Measurements from ENCODE around the gene GALNT9. TPM values are rescaled to one million over a fixed set of nuclear protein-coding genes. Genes with fewer than 3 reads are reported as not detected.
A peak's percentile ranks its signal among the peaks of the same experiment; 100 is the strongest.

Gene GALNT9
- polyA plus RNA-seq, 2 of the 4 experiments (the other 2 are of a cell fraction), result 0.66 to 2.8 TPM

GRCh38 chr12:132330549-132330881, 1.1 kb upstream of the GALNT9 start:
- POLR2A ChIA-PET, result no interaction called here
- H3K4me1 ChIP-seq, result peaks cover 32% of the 10 kb centered on the region
- no peak overlapping the region; the same call in 2 of the 3 replicates for H3K4me3 ChIP-seq
- FAIRE-seq, result peak; percentile 18
- DNase-seq (ENCODE audit: low read depth in 1 of 2, low spot score in 1 of 2), result no peak
- TF ChIP-seq ESRRA (IDR thresholded peaks at IDR 0.05; ENCODE audit: borderline replicate concordance, low read length) (no peak), HOXB5 (CRISPR knock-in tag; IDR thresholded peaks at IDR 0.05) (no peak), NPAS2 (CRISPR knock-in tag; IDR thresholded peaks at IDR 0.05; ENCODE audit: borderline replicate concordance) (no peak)
- TF ChIP-seq, protein P1, sequence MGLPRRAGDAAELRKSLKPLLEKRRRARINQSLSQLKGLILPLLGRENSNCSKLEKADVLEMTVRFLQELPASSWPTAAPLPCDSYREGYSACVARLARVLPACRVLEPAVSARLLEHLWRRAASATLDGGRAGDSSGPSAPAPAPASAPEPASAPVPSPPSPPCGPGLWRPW (IDR thresholded peaks at IDR 0.05), result no peak
- 57% methylated on average over 5 of the region's 5 CpGs for WGBS (ENCODE audit: missing lambda C conversion rate)
- no peak overlapping the region for H3K27ac ChIP-seq
- no peak for ATAC-seq
- H3K9me3 ChIP-seq, result no peaks in the 10 kb centered on the region
- no peak overlapping the region for H3K4me2 ChIP-seq
- CTCF ChIA-PET, result no interaction called here

DNA sequence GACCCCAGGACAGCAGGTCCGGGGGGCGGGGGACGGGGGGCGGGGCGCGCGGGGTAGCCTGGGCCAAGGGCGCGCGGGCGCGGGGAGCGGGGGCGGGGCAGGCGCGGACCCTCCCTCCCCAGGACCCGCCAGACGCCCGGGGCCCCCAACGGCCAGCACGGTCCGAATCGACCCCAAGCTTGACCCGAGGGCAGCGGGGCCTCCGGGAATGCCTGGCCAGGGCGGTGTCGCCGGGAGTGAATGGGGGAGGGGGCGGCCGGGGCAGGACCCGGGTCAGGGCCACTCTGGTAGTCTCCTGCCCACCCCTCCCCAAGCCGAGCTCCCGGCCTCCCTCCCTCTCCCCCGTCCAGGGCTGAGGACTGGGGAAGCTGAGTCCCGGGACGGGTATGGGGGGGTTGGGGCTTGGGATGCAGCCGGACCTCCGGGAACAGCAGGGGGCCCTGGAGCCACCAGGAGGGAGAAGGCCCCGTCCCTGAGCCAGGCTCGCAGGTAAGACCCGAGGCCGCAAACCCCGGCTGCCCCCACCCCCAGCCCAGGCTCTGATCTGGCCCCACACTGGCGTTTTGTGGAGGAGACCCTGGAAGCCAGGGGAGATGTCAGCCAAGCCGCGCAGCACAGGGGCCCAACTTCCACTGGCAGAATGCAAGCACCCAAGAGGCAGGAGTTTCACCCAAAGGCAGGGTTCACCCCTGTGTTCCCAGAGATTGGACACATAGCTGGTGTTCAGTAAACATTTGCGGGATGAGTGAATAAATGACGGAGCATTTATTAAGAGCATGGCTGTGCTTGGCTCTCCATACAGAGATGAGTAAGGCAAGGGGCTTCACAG, 545 bp upstream of the GALNT9 start:
- TF ChIP-seq TP53 (CRISPR knock-in tag; IDR thresholded peaks at IDR 0.05), result no peak
- WGBS (ENCODE audit: missing lambda C conversion rate), result 24% methylated on average over 12 of the region's 49 CpGs
- peak overlapping the region; percentile 98 for H3K4me2 ChIP-seq
- ATAC-seq, result no peak
- peak overlapping the region; percentile 53 for H3K4me3 ChIP-seq
- peak overlapping the region in 1 of 2 experiments; percentile 72; a peak in 3 of 6 replicates for H3K27ac ChIP-seq
- ChIA-PET POLR2A (interaction anchor here (0.6 kb wide), 1 partner anchor 116 kb away, joined by 3 read pairs; no protein-coding TSS in a partner anchor), CTCF (interaction anchor here (0.8 to 0.9 kb wide), 2 partner anchors 14 to 57 kb away, joined by 3 read pairs; no protein-coding TSS in a partner anchor)
- H3K9me3 ChIP-seq, result no peaks in the 10 kb centered on the region
- no peak for FAIRE-seq
- DNase-seq (ENCODE audit: low read depth in 1 of 2, low spot score in 1 of 2), result no peak
- peaks cover 32% of the 10 kb centered on the region for H3K4me1 ChIP-seq

- WGBS (ENCODE audit: missing lambda C conversion rate), result 71% methylated on average over 21 of the region's 34 CpGs
- ChIA-PET CTCF (interaction anchor here (1.2 to 3.2 kb wide), 2 partner anchors 12 to 86 kb away, joined by 3 to 17 read pairs; no protein-coding TSS in a partner anchor), POLR2A (no interaction called here)
- Histone ChIP-seq H3K9me3 (no peaks in the 10 kb centered on the region), H3K4me3 (peak overlapping the region; percentile 53; the same call in 2 of the 3 replicates), H3K27ac (peak overlapping the region; percentile 45 to 68; a peak in 3 of 6 replicates), H3K4me2 (peak overlapping the region; percentile 98), H3K4me1 (peaks cover 32% of the 10 kb centered on the region)
- no peak for TF ChIP-seq CBX8 (IDR thresholded peaks at IDR 0.05)
- no peak for TF ChIP-seq ELK1 (IDR thresholded peaks at IDR 0.05; ENCODE audit: low read depth, low read length)
- TF ChIP-seq KDM1A (IDR thresholded peaks at IDR 0.05; ENCODE audit: low read depth), result no peak
- TF ChIP-seq HDAC2 (IDR thresholded peaks at IDR 0.05), result no peak
- TF ChIP-seq PBX3 (IDR thresholded peaks at IDR 0.05), result no peak
- TF ChIP-seq SMC3 (IDR thresholded peaks at IDR 0.05), result no peak
- TF ChIP-seq TFCP2L1 (CRISPR knock-in tag; IDR thresholded peaks at IDR 0.05), result no peak
- TF ChIP-seq FOSL2 (IDR thresholded peaks at IDR 0.05), result no peak
- no peak for TF ChIP-seq FOSL2 (CRISPR knock-in tag; IDR thresholded peaks at IDR 0.05)
- TF ChIP-seq E2F6 (IDR thresholded peaks at IDR 0.05; ENCODE audit: borderline replicate concordance, low read depth), result no peak
- no peak for TF ChIP-seq GATA3 (IDR thresholded peaks at IDR 0.05; ENCODE audit: borderline replicate concordance)
- no peak for TF ChIP-seq JUN (IDR thresholded peaks at IDR 0.05)
- no peak for TF ChIP-seq FOSB (CRISPR knock-in tag; IDR thresholded peaks at IDR 0.05)
- FAIRE-seq (no peak), ATAC-seq (peak in 1 of 2 experiments; percentile 4; a peak in 1 of 6 replicates), DNase-seq (ENCODE audit: low read depth in 1 of 2, low spot score in 1 of 2) (no peak)
Observed at GRCh38 chr12:132328282-132329029, 933 bp downstream of the GALNT9 start.

Data from A549 (cell line).